ENCODE results near the gene SCGB1D4.

DNA sequence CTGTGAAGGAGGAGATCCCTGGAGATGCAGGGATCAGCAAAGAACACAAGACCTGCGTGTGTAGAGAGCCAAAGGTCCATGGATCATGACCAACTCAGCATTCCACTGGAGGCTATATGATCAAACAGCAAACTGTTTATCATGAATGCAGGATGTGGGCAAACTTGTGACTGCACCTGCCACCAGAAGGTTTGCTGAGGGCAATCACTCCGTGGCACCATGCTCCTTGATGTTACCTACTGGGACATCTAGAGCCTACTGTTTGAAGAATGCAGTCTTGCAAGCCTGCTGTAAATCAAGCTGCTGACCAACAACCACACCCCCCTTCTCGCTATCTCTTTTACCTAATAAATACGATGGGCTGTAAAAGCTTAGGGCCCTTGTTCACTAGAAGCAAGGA, 47.2 kb downstream of the SCGB1D4 start:
- TF ChIP-seq EZH2 (IDR thresholded peaks at IDR 0.05; ENCODE audit: insufficient read depth, low read length) (no peak), CTCF (IDR thresholded peaks at IDR 0.05; ENCODE audit: insufficient read depth, low read depth, low read length) (no peak)
